GM12874 (cell line): Measurements from ENCODE around the gene MRPL54.

Experiments
- CTCF ChIP-seq: IDR thresholded peaks from 2 replicates; pipeline ENCODE4 v1.5.1; 2011; ENCODE audit warnings: low read depth, mild to moderate bottlenecking, control low read depth, low read length, moderate library complexity; ENCODE audit not compliant: insufficient read depth

The MRPL54 gene

GRCh38 chr19:3762501-3763459, at the start of gene MRPL54:
Gene MRPL54, plus strand, starts transcription at chr19:3762682. Its CDS starts 19 bp downstream, at chr19:3762701.
- TF ChIP-seq CTCF = no peak

GRCh38 chr19:3716147-3716668, 46.3 kb upstream of the MRPL54 start:
- TF ChIP-seq CTCF = no peak

- no peak for TF ChIP-seq CTCF
Measured at GRCh38 chr19:3719868-3720267, 42.6 kb upstream of the MRPL54 start.

GRCh38 chr19:3720349-3720917, 42.0 kb upstream of the MRPL54 start:
- no peak for TF ChIP-seq CTCF

GRCh38 chr19:3721131-3721886, 41.2 kb upstream of the MRPL54 start:
- no peak for TF ChIP-seq CTCF

GRCh38 chr19:3721887-3722442, 40.5 kb upstream of the MRPL54 start:
- TF ChIP-seq CTCF = no peak
